ENCODE measurements around the gene TES.

DNA sequence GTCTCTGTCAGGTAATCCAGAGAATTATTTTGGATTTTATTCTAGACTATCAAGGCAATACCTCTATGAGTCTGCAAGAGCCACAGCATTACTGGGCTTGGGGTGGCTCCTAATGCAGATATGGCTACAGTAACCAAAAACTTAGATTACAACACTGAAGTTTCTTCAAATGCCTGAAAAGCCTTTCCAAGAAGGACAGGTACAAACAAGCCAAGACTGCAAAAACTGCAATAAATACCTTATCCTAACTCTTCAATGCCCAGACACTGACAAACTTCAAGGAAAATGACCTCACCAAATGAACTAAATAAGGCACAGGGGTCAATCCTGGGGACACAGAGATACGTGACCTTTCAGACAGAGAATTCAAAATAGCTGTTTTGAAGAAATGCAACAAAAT lies 82.0 kb downstream of the TES start:
- TF ChIP-seq, protein P1, sequence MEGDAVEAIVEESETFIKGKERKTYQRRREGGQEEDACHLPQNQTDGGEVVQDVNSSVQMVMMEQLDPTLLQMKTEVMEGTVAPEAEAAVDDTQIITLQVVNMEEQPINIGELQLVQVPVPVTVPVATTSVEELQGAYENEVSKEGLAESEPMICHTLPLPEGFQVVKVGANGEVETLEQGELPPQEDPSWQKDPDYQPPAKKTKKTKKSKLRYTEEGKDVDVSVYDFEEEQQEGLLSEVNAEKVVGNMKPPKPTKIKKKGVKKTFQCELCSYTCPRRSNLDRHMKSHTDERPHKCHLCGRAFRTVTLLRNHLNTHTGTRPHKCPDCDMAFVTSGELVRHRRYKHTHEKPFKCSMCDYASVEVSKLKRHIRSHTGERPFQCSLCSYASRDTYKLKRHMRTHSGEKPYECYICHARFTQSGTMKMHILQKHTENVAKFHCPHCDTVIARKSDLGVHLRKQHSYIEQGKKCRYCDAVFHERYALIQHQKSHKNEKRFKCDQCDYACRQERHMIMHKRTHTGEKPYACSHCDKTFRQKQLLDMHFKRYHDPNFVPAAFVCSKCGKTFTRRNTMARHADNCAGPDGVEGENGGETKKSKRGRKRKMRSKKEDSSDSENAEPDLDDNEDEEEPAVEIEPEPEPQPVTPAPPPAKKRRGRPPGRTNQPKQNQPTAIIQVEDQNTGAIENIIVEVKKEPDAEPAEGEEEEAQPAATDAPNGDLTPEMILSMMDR (IDR thresholded peaks at IDR 0.05; ENCODE audit: poor library complexity, severe bottlenecking), result no peak
- TF ChIP-seq POLR2AphosphoS5 (IDR thresholded peaks at IDR 0.05), result no peak

Data from neural cell (in vitro differentiated cells).